H1 (cell line): ENCODE results near the gene TNFRSF13B. TPM values are rescaled to one million over a fixed set of nuclear protein-coding genes. Genes with fewer than 3 reads are reported as not detected.

Experiments used
- CTCF ChIA-PET: fragments of 300-600 bp; sonication (Branson Sonifier 250); formaldehyde crosslinking; loops from one replicate; lab custom pipeline; 2021; ENCODE audit not compliant: partially characterized antibody; lab: Charles Lee
- POLR2A ChIA-PET: fragments of 300-600 bp; sonication (Branson Sonifier 250); formaldehyde crosslinking; loops from one replicate; lab custom pipeline; 2021; ENCODE audit warnings: inconsistent platforms; ENCODE audit not compliant: partially characterized antibody; lab: Charles Lee
- DNase-seq, 2 experiments: peaks; one replicate each; pipeline versions ENCODE4 v3.0.0 to v3.0.0-alpha.2; 2010 to 2022; ENCODE audit warnings: low spot score in 2 of 2, low read depth in 1 of 2, mixed read lengths in 1 of 2
- FAIRE-seq: peaks from 2 replicates; lab custom pipeline; 2011; peaks lifted over from hg19 to GRCh38; lab: Jason Lieb, UNC
- H2AFZ ChIP-seq: 2 replicates; pipeline ENCODE4 v1.8.1; 2012; ENCODE audit warnings: low read length, inconsistent platforms
- H2AK5ac ChIP-seq: 2 replicates; pipeline ENCODE4 v1.6.1; 2013; ENCODE audit warnings: low read depth, low read length
- H2BK120ac ChIP-seq: replicated peaks from 2 replicates; pipeline ENCODE3; 2013; ENCODE audit warnings: low read depth, low read length, inconsistent platforms
- H2BK12ac ChIP-seq: 2 replicates; pipeline ENCODE4 v1.6.1; 2013; ENCODE audit warnings: low read depth, low read length
- H2BK15ac ChIP-seq: 2 replicates; pipeline ENCODE4 v1.6.1; 2013; ENCODE audit warnings: low read length
- H2BK20ac ChIP-seq: 2 replicates; pipeline ENCODE4 v1.6.1; 2013; ENCODE audit warnings: low read length
- H2BK5ac ChIP-seq: 2 replicates; pipeline ENCODE4 v1.6.1; 2013; ENCODE audit warnings: low read depth, low read length
- H3K14ac ChIP-seq: 2 replicates; pipeline ENCODE4 v1.6.1; 2013; ENCODE audit warnings: inconsistent platforms; ENCODE audit not compliant: insufficient read length
- H3K18ac ChIP-seq: 2 replicates; pipeline ENCODE4 v1.6.1; 2013; ENCODE audit warnings: low read length; ENCODE audit errors: extremely low read depth
- H3K23ac ChIP-seq: 2 replicates; pipeline ENCODE4 v1.6.1; 2013; ENCODE audit warnings: inconsistent platforms; ENCODE audit not compliant: insufficient read length
- H3K23me2 ChIP-seq: 2 replicates; pipeline ENCODE4 v1.6.1; 2013; ENCODE audit warnings: low read depth, low read length
- H3K27ac ChIP-seq: 2 replicates; pipeline ENCODE4 v1.6.1; 2011; ENCODE audit warnings: low read depth, low read length, inconsistent platforms
- H3K27me3 ChIP-seq, 4 experiments: replicated peaks in 1 of 4; 1 replicate in 1 of 4; 2 replicates in 3 of 4; pipeline versions ENCODE4 v1.6.1 to v1.8.1; 2011 to 2013; ENCODE audit warnings: low read length in 3 of 4, mild to moderate bottlenecking in 3 of 4, inconsistent platforms in 2 of 4, mixed read lengths in 2 of 4, moderate library complexity in 1 of 4; ENCODE audit not compliant: control insufficient read depth in 3 of 4, insufficient read depth in 3 of 4; ENCODE audit errors: extremely low read depth in 1 of 4
- H3K36me3 ChIP-seq, 4 experiments: 2 replicates each; pipeline versions ENCODE4 v1.6.1 to v1.8.1; 2011 to 2013; ENCODE audit warnings: mild to moderate bottlenecking in 4 of 4, low read length in 3 of 4, moderate library complexity in 2 of 4, control low read depth in 1 of 4, inconsistent platforms in 1 of 4; ENCODE audit not compliant: insufficient read depth in 4 of 4, control insufficient read depth in 2 of 4
- H3K4ac ChIP-seq: replicated peaks from 2 replicates; pipeline ENCODE3; 2013; ENCODE audit warnings: low read length, low read depth, mixed read lengths, inconsistent platforms; ENCODE audit not compliant: insufficient read length
- H3K4me1 ChIP-seq, 4 experiments: replicated peaks in 1 of 4; 1 replicate in 1 of 4; 2 replicates in 3 of 4; pipeline versions ENCODE4 v1.6.1 to v1.8.1; 2011 to 2013; ENCODE audit warnings: low read length in 3 of 4, inconsistent platforms in 2 of 4, mixed read lengths in 1 of 4; ENCODE audit not compliant: insufficient read depth in 4 of 4, control insufficient read depth in 3 of 4
- H3K4me2 ChIP-seq, 2 experiments: 2 replicates each; pipeline versions ENCODE4 v1.6.1 to v1.8.1; 2011 to 2013; ENCODE audit warnings: low read depth in 2 of 2, low read length in 2 of 2, control low read depth in 1 of 2, inconsistent platforms in 1 of 2, mild to moderate bottlenecking in 1 of 2; ENCODE audit not compliant: insufficient read depth in 1 of 2
- H3K4me3 ChIP-seq, 4 experiments: fragments of 200-600, 300-600 bp in 1 of 4; sonication (generic), shearing (Covaris generic), sonication (Bioruptor Twin) in 1 of 4; 2 replicates each; pipeline versions ENCODE4 v1.5.1 to v1.8.1; 2011 to 2016; ENCODE audit warnings: low read length in 4 of 4, low read depth in 3 of 4, control low read depth in 2 of 4, inconsistent platforms in 2 of 4, mild to moderate bottlenecking in 2 of 4, mixed read lengths in 1 of 4, moderate library complexity in 1 of 4; ENCODE audit not compliant: insufficient read depth in 2 of 4; ENCODE audit errors: extremely low read depth in 1 of 4
- H3K56ac ChIP-seq: replicated peaks from 2 replicates; pipeline ENCODE3; 2013; ENCODE audit warnings: low read depth, mild to moderate bottlenecking, mixed read lengths, low read length, inconsistent platforms; ENCODE audit not compliant: insufficient read length
- H3K79me1 ChIP-seq: 2 replicates; pipeline ENCODE4 v1.6.1; 2013; ENCODE audit warnings: low read depth, low read length, control low read depth
- H3K79me2 ChIP-seq, 2 experiments: 2 replicates each; pipeline versions ENCODE4 v1.6.1 to v1.8.1; 2012 to 2013; ENCODE audit warnings: low read length in 2 of 2, mild to moderate bottlenecking in 2 of 2, inconsistent platforms in 1 of 2; ENCODE audit not compliant: insufficient read depth in 2 of 2, control insufficient read depth in 1 of 2
- H3K9ac ChIP-seq, 4 experiments: replicated peaks in 1 of 4; 1 replicate in 1 of 4; 2 replicates in 3 of 4; pipeline versions ENCODE4 v1.6.1 to v1.8.1; 2011 to 2013; ENCODE audit warnings: low read depth in 3 of 4, low read length in 3 of 4, control low read depth in 2 of 4, mild to moderate bottlenecking in 2 of 4, moderate library complexity in 2 of 4, inconsistent platforms in 1 of 4; ENCODE audit errors: extremely low read depth in 1 of 4
- H3K9me3 ChIP-seq, 2 experiments: 2 replicates each; pipeline versions ENCODE4 v1.6.1 to v1.8.1; 2012 to 2013; ENCODE audit warnings: mild to moderate bottlenecking in 2 of 2, moderate library complexity in 2 of 2, control low read depth in 1 of 2, inconsistent platforms in 1 of 2, low read depth in 1 of 2, low read length in 1 of 2, mixed read lengths in 1 of 2; ENCODE audit not compliant: insufficient read depth in 2 of 2
- H4K20me1 ChIP-seq, 2 experiments: replicated peaks in 1 of 2; 2 replicates each; pipeline versions ENCODE3 to v1.8.1; 2011 to 2013; ENCODE audit warnings: inconsistent platforms in 2 of 2, low read length in 2 of 2, mild to moderate bottlenecking in 1 of 2; ENCODE audit not compliant: insufficient read depth in 2 of 2, control insufficient read depth in 1 of 2
- H4K5ac ChIP-seq: 2 replicates; pipeline ENCODE4 v1.6.1; 2013; ENCODE audit warnings: low read length, low read depth, mixed read lengths, inconsistent platforms; ENCODE audit not compliant: insufficient read length
- H4K8ac ChIP-seq: 2 replicates; pipeline ENCODE4 v1.8.0; 2013; ENCODE audit warnings: mild to moderate bottlenecking, moderate library complexity, low read length, inconsistent platforms; ENCODE audit not compliant: insufficient read depth; ENCODE audit errors: extremely low read depth
- H4K91ac ChIP-seq: replicated peaks from 2 replicates; pipeline ENCODE3; 2013; ENCODE audit warnings: low read length, mixed read lengths, inconsistent platforms; ENCODE audit not compliant: insufficient read length
- BCL11A ChIP-seq, 2 experiments: IDR thresholded peaks; one replicate each; pipeline ENCODE4 v1.6.1; 2011; ENCODE audit warnings: low read depth in 2 of 2, low read length in 2 of 2, mild to moderate bottlenecking in 2 of 2
- BRCA1 ChIP-seq: IDR thresholded peaks from 2 replicates; pipeline ENCODE4 v1.6.1; 2012; ENCODE audit warnings: low read depth, low read length, improper control_type of control experiment
- CREB1 ChIP-seq: IDR thresholded peaks from 2 replicates; pipeline ENCODE4 v1.6.1; 2012; ENCODE audit warnings: inconsistent platforms
- CTCF ChIP-seq, 3 experiments: IDR thresholded peaks; 1 replicate in 2 of 3; 2 replicates in 1 of 3; pipeline versions ENCODE4 v1.5.1 to v1.6.1; 2011; ENCODE audit warnings: low read length in 3 of 3, mild to moderate bottlenecking in 3 of 3, inconsistent platforms in 2 of 3, low read depth in 1 of 3, moderate library complexity in 1 of 3; ENCODE audit not compliant: insufficient read depth in 1 of 3; ENCODE audit errors: control extremely low read depth in 1 of 3
- EP300 ChIP-seq, 2 experiments: IDR thresholded peaks; 1 replicate in 1 of 2; 2 replicates in 1 of 2; pipeline ENCODE4 v1.6.1; 2011 to 2012; ENCODE audit warnings: low read depth in 2 of 2, low read length in 2 of 2, mild to moderate bottlenecking in 2 of 2, borderline replicate concordance in 1 of 2, inconsistent platforms in 1 of 2, moderate library complexity in 1 of 2
- HDAC6 ChIP-seq: IDR thresholded peaks from one replicate; pipeline ENCODE4 v1.7.1; 2012; ENCODE audit warnings: low read depth, mild to moderate bottlenecking, inconsistent platforms, low read length, moderate library complexity
- KDM1A ChIP-seq: fragments of 200-600, 300-600 bp; sonication (generic); IDR thresholded peaks from 2 replicates; pipeline ENCODE4 v1.7.1; 2016; ENCODE audit warnings: mild to moderate bottlenecking, low read length, borderline replicate concordance
- SAP30 ChIP-seq: fragments of 300-600 bp; sonication (generic); IDR thresholded peaks from 2 replicates; pipeline ENCODE4 v1.7.1; 2012; ENCODE audit warnings: low read length, moderate library complexity, mild to moderate bottlenecking, inconsistent platforms; ENCODE audit not compliant: insufficient read depth, insufficient replicate concordance
- SP4 ChIP-seq: IDR thresholded peaks from 2 replicates; pipeline ENCODE4 v1.6.1; 2012; ENCODE audit warnings: low read length, inconsistent platforms
- SRF ChIP-seq: IDR thresholded peaks from 2 replicates; pipeline ENCODE4 v1.6.1; 2011; ENCODE audit warnings: mild to moderate bottlenecking, low read depth, low read length, moderate library complexity
- SUZ12 ChIP-seq: fragments of 200-600 bp; sonication (generic); IDR thresholded peaks from 2 replicates; pipeline ENCODE4 v1.6.1; 2012; ENCODE audit warnings: mild to moderate bottlenecking, inconsistent platforms, low read length, moderate library complexity, mixed read lengths
- TBP ChIP-seq: IDR thresholded peaks from 2 replicates; pipeline ENCODE4 v1.6.1; 2011; ENCODE audit warnings: low read depth, low read length, improper control_type of control experiment
- TCF12 ChIP-seq: IDR thresholded peaks from 2 replicates; pipeline ENCODE4 v1.6.1; 2011; ENCODE audit warnings: low read depth, mild to moderate bottlenecking, low read length
- WGBS, 2 experiments: shearing (Covaris generic) in 1 of 2; methylation state at CpG; one replicate each; pipeline versions ENCODE4 v1.1.6 to v1.1.7; 2013 to 2015; ENCODE audit warnings: low lambda C conversion rate in 2 of 2, mixed read lengths in 2 of 2, inconsistent platforms in 1 of 2, low coverage in 1 of 2, missing lambda C conversion rate in 1 of 2; ENCODE audit not compliant: insufficient replicate concordance in 2 of 2, insufficient coverage in 1 of 2, insufficient read length in 1 of 2; ENCODE audit errors: extremely low coverage in 1 of 2, missing lambda C conversion rate in 1 of 2; 5-methylcytosine and 5-hydroxymethylcytosine counted together
- polyA plus RNA-seq, 7 experiments: library from polyadenylated mRNA; depleted of rRNA in 3 of 7; stranded (reverse) in 5 of 7; unstranded in 2 of 7; fragments of >200 nt in 5 of 7; fragments of 200-250 nt in 2 of 7; gene quantifications; 1 replicate in 5 of 7; 2 replicates in 1 of 7; 4 replicates in 1 of 7; pipeline versions ENCODE4 v1.2.1 to v1.2.3, GENCODE V29; 2011 to 2013; ENCODE audit warnings: missing spikeins in 2 of 7, mixed read lengths in 2 of 7
- total RNA-seq: library from RNA; stranded (reverse); fragmentation: NEBNext Ultra II Directional; extraction: Animal tissue kit (Norgen Biotek cat#: 25700); gene quantifications from 2 replicates; pipeline ENCODE4 v1.2.1, GENCODE V29; 2021

The TNFRSF13B gene
- total and polyA plus RNA-seq, 2 of the 8 experiments (the other 6 are each of a cell fraction or from before 2014, with no cell fraction given) = not detected

- H3K56ac ChIP-seq = no peak overlapping the region
- no peak for FAIRE-seq
- no peak overlapping the region for H2BK120ac ChIP-seq
- no peak overlapping the region for H4K5ac ChIP-seq
- no peak for DNase-seq
- H4K20me1 ChIP-seq = no peaks in the 10 kb centered on the region
- ChIA-PET POLR2A (no interaction called here), CTCF (interaction anchor here (0.9 kb wide), 2 partner anchors 11 to 103 kb away, joined by 3 to 5 read pairs; no protein-coding TSS in a partner anchor)
- H3K23me2 ChIP-seq = no peaks in the 10 kb centered on the region
- 89% methylated on average over 5 of the region's 5 CpGs; no CpG with 5 or more reads in 1 of the 2 experiments for WGBS, 2 experiments
- H3K14ac ChIP-seq = no peak overlapping the region
- no peak overlapping the region for H2AK5ac ChIP-seq
- H2BK20ac ChIP-seq = no peak overlapping the region
- H3K27me3 ChIP-seq = no peaks in the 10 kb centered on the region
- H3K79me1 ChIP-seq = no peaks in the 10 kb centered on the region
- H3K18ac ChIP-seq = no peak overlapping the region
- H4K8ac ChIP-seq = no peak overlapping the region
- no peaks in the 10 kb centered on the region for H3K4me1 ChIP-seq
- no peak overlapping the region for H3K23ac ChIP-seq
- H2BK12ac ChIP-seq = no peak overlapping the region
- no peak overlapping the region for H2BK15ac ChIP-seq
- H3K79me2 ChIP-seq = no peaks in the 10 kb centered on the region
- no peak overlapping the region for H3K27ac ChIP-seq
- H4K91ac ChIP-seq = no peak overlapping the region
- no peak overlapping the region for H3K9ac ChIP-seq
- H3K9me3 ChIP-seq = no peaks in the 10 kb centered on the region
- no peak overlapping the region for H3K4ac ChIP-seq
- no peak overlapping the region for H2AFZ ChIP-seq
- no peak overlapping the region for H3K4me3 ChIP-seq
- H3K4me2 ChIP-seq = no peak overlapping the region
- H3K36me3 ChIP-seq = no peaks in the 10 kb centered on the region
- no peak overlapping the region for H2BK5ac ChIP-seq
- TF ChIP-seq SP4 = no peak
- no peak for TF ChIP-seq TCF12
- no peak for TF ChIP-seq SUZ12
- TF ChIP-seq KDM1A = no peak
- TF ChIP-seq BCL11A (IDR thresholded peaks at IDR 0.05; ENCODE audit: low read depth in 2 of 2, low read length in 2 of 2) = no peak
- no peak for TF ChIP-seq BRCA1
- no peak for TF ChIP-seq CTCF (IDR thresholded peaks at IDR 0.05; ENCODE audit: control extremely low read depth in 1 of 3, insufficient read depth in 1 of 3, low read depth in 1 of 3, low read length in 3 of 3)
- TF ChIP-seq EP300 (IDR thresholded peaks at IDR 0.05; ENCODE audit: borderline replicate concordance in 1 of 2, low read depth in 2 of 2, low read length in 2 of 2) = no peak
- no peak for TF ChIP-seq SAP30
- no peak for TF ChIP-seq TBP
- TF ChIP-seq HDAC6 = no peak
- TF ChIP-seq SRF = no peak
- TF ChIP-seq CREB1 = no peak
These were observed 82.8 kb downstream of the TNFRSF13B start for GRCh38 chr17:16889088-16889465.
